Measurements from ENCODE around the gene IFNL4. TPM values are rescaled to one million over a fixed set of nuclear protein-coding genes. Genes with fewer than 3 reads are reported as not detected.

The IFNL4 gene
- total RNA-seq, 1 experiment from 2014 or later: not detected

- WGBS (ENCODE audit: extremely low coverage, insufficient read length, low lambda C conversion rate): no CpG with 5 or more reads among the region's 6 CpGs
Measured at GRCh38 chr19:39206122-39206521, 42.5 kb downstream of the IFNL4 start.

More at GRCh38 chr19:39206122-39206521, 42.5 kb downstream of the IFNL4 start:
- Histone ChIP-seq H3K14ac (ENCODE audit: insufficient read depth, low read length) (no peak overlapping the region), H3K4ac (ENCODE audit: low read depth, low read length) (no peak overlapping the region), H3K18ac (ENCODE audit: insufficient read length, low read depth, low read length) (no peak overlapping the region), H3K27ac (ENCODE audit: insufficient read length, low read depth, low read length) (no peak overlapping the region), H4K91ac (ENCODE audit: insufficient read length, low read depth, low read length) (no peak overlapping the region), H3K79me1 (ENCODE audit: insufficient read depth, low read depth, low read length, poor library complexity, severe bottlenecking) (no peaks in the 10 kb centered on the region), H2BK120ac (ENCODE audit: low read depth, low read length, poor library complexity, severe bottlenecking) (no peak overlapping the region), H4K8ac (replicated peaks; ENCODE audit: insufficient read length, low read depth, low read length) (no peak overlapping the region), H3K4me1 (ENCODE audit: insufficient read depth, low read length) (no peaks in the 10 kb centered on the region), H3K23ac (ENCODE audit: insufficient read length, low read depth, low read length) (no peak overlapping the region), H3K27me3 (ENCODE audit: insufficient read depth, low read length) (no peaks in the 10 kb centered on the region), H3K4me2 (ENCODE audit: insufficient read depth, insufficient read length, low read length) (no peak overlapping the region), H2BK20ac (ENCODE audit: low read depth, low read length, poor library complexity, severe bottlenecking) (no peak overlapping the region), H3K9me3 (ENCODE audit: control insufficient read depth, low read depth, low read length) (no peaks in the 10 kb centered on the region), H3K56ac (ENCODE audit: insufficient read length, low read depth, low read length) (no peak overlapping the region), H3K9ac (ENCODE audit: extremely low read depth, insufficient read length, low read length) (no peak overlapping the region), H2AFZ (ENCODE audit: low read length) (no peak overlapping the region), H2BK5ac (ENCODE audit: insufficient read length, low read length) (no peak overlapping the region), H2BK12ac (ENCODE audit: insufficient read length, low read depth, low read length) (no peak overlapping the region), H4K20me1 (ENCODE audit: control insufficient read depth, insufficient read depth, insufficient read length) (no peaks in the 10 kb centered on the region), H3K79me2 (ENCODE audit: insufficient read depth, low read length) (no peaks in the 10 kb centered on the region), H2AK5ac (ENCODE audit: insufficient read length, low read length) (no peak overlapping the region), H3T11ph (ENCODE audit: low read length) (no peak overlapping the region), H3K23me2 (ENCODE audit: insufficient read length, low read depth, low read length, poor library complexity, severe bottlenecking) (no peaks in the 10 kb centered on the region), H4K5ac (ENCODE audit: insufficient read length, low read depth, low read length) (no peak overlapping the region), H2BK15ac (ENCODE audit: low read depth, low read length) (no peak overlapping the region)
- no peak for TF ChIP-seq CTCF (conservative IDR thresholded peaks at IDR 0.05)
- Mint-ChIP-seq H3K9me3 (no peaks in the 10 kb centered on the region; a peak in 1 of 5 replicates), H3K36me3 (ENCODE audit: insufficient read depth in 1 of 3, low read depth in 3 of 3) (no peaks in the 10 kb centered on the region), H3K27me3 (ENCODE audit: low read depth) (peaks cover 21% of the 10 kb centered on the region), H3K4me1 (peaks cover 4 to 13% of the 10 kb centered on the region in 2 experiments), H3K4me3 (no peak overlapping the region), H3K27ac (no peak overlapping the region)
- DNase-seq: no peak
